NB4 (cell line): ENCODE data around the gene CEP350.

ENCODE experiments used
- CTCF ChIP-seq: IDR thresholded peaks from one replicate; pipeline ENCODE4 v1.5.1; 2012; ENCODE audit warnings: low read depth, low read length
- POLR2A ChIP-seq: IDR thresholded peaks from 2 replicates; pipeline ENCODE4 v1.6.1; 2011; ENCODE audit warnings: mild to moderate bottlenecking; ENCODE audit not compliant: insufficient read length; ENCODE audit errors: extremely low read depth

GRCh38 chr1:180119837-180120236 lies 165.2 kb downstream of the CEP350 start:
- TF ChIP-seq CTCF (no peak), POLR2A (no peak)
